ENCODE measurements around the gene HOXD10.

DNA sequence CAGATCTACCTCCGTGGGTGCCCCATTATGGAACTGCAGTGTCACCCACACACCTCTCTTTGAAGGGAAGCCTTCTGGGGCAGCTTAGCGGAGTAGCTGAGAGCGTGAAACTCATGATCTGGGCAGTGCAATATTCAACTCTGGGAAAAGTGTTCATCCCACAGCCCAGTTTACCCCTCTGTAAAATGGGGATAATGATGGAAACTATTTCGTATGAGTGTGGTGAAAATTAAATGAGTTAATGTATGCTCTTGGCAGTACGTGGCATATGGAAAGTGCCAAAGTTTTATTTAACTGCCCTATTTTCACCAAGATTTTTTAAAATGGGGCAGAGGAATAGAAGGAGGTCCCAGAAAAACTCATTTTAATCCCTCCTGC, 44.3 kb upstream of the HOXD10 start:
- TF ChIP-seq, protein P1, sequence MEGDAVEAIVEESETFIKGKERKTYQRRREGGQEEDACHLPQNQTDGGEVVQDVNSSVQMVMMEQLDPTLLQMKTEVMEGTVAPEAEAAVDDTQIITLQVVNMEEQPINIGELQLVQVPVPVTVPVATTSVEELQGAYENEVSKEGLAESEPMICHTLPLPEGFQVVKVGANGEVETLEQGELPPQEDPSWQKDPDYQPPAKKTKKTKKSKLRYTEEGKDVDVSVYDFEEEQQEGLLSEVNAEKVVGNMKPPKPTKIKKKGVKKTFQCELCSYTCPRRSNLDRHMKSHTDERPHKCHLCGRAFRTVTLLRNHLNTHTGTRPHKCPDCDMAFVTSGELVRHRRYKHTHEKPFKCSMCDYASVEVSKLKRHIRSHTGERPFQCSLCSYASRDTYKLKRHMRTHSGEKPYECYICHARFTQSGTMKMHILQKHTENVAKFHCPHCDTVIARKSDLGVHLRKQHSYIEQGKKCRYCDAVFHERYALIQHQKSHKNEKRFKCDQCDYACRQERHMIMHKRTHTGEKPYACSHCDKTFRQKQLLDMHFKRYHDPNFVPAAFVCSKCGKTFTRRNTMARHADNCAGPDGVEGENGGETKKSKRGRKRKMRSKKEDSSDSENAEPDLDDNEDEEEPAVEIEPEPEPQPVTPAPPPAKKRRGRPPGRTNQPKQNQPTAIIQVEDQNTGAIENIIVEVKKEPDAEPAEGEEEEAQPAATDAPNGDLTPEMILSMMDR (conservative IDR thresholded peaks at IDR 0.05) = no peak
- TF ChIP-seq ZFX (IDR thresholded peaks at IDR 0.05) = no peak
